Measurements from ENCODE around the gene VIPR2.

VIPR2 gene

GRCh38 chr7:159157714-159158113 is 13.0 kb upstream of the VIPR2 start:
- TF ChIP-seq POLR2AphosphoS5 (IDR thresholded peaks at IDR 0.05; ENCODE audit: low read depth, low read length) (no peak), FOXP2 (optimal IDR thresholded peaks at IDR 0.05; ENCODE audit: borderline replicate concordance, extremely low read depth, extremely low read length, insufficient read depth) (no peak), REST (IDR thresholded peaks at IDR 0.05; ENCODE audit: insufficient read depth in 1 of 2, low read depth in 2 of 2, low read length in 2 of 2) (no peak)

- TF ChIP-seq FOXP2 (optimal IDR thresholded peaks at IDR 0.05; ENCODE audit: borderline replicate concordance, extremely low read depth, extremely low read length, insufficient read depth), result no peak
- no peak for TF ChIP-seq REST (IDR thresholded peaks at IDR 0.05; ENCODE audit: insufficient read depth in 1 of 2, low read depth in 2 of 2, low read length in 2 of 2)
- TF ChIP-seq TAF1 (IDR thresholded peaks at IDR 0.05; ENCODE audit: borderline replicate concordance, insufficient read depth, low read length), result no peak
- no peak for TF ChIP-seq SIN3A (IDR thresholded peaks at IDR 0.05; ENCODE audit: borderline replicate concordance, insufficient read depth, low read length)
- no peak for TF ChIP-seq POLR2AphosphoS5 (IDR thresholded peaks at IDR 0.05; ENCODE audit: low read depth, low read length)
These were observed 12.0 kb upstream of the VIPR2 start for GRCh38 chr7:159156436-159157245.

GRCh38 chr7:159155410-159155809 is 10.7 kb upstream of the VIPR2 start:
- no peak for TF ChIP-seq SIN3A (IDR thresholded peaks at IDR 0.05; ENCODE audit: borderline replicate concordance, insufficient read depth, low read length)
- TF ChIP-seq FOXP2 (optimal IDR thresholded peaks at IDR 0.05; ENCODE audit: borderline replicate concordance, extremely low read depth, extremely low read length, insufficient read depth), result no peak
- TF ChIP-seq REST (IDR thresholded peaks at IDR 0.05; ENCODE audit: insufficient read depth in 1 of 2, low read depth in 2 of 2, low read length in 2 of 2), result no peak
- no peak for TF ChIP-seq POLR2AphosphoS5 (IDR thresholded peaks at IDR 0.05; ENCODE audit: low read depth, low read length)
- no peak for TF ChIP-seq TAF1 (IDR thresholded peaks at IDR 0.05; ENCODE audit: borderline replicate concordance, insufficient read depth, low read length)

- TF ChIP-seq TAF1 (IDR thresholded peaks at IDR 0.05; ENCODE audit: borderline replicate concordance, insufficient read depth, low read length) (no peak), REST (IDR thresholded peaks at IDR 0.05; ENCODE audit: insufficient read depth in 1 of 2, low read depth in 2 of 2, low read length in 2 of 2) (no peak), SIN3A (IDR thresholded peaks at IDR 0.05; ENCODE audit: borderline replicate concordance, insufficient read depth, low read length) (no peak), FOXP2 (optimal IDR thresholded peaks at IDR 0.05; ENCODE audit: borderline replicate concordance, extremely low read depth, extremely low read length, insufficient read depth) (no peak), POLR2AphosphoS5 (IDR thresholded peaks at IDR 0.05; ENCODE audit: low read depth, low read length) (no peak)
These were observed 9.6 kb upstream of the VIPR2 start for GRCh38 chr7:159154243-159154642.
